A549 (cell line): ENCODE results near the gene PRR3.

Experiments
- CTCF ChIP-seq: fragments of >200 bp; sonication (Bioruptor Twin); formaldehyde crosslinking; IDR thresholded peaks from 3 replicates; pipeline ENCODE4 v1.5.1; 2016
- EP300 ChIP-seq, 2 experiments: fragments of >200 bp; sonication (Bioruptor Twin); formaldehyde crosslinking; IDR thresholded peaks; 2 replicates in 1 of 2; 3 replicates in 1 of 2; pipeline ENCODE4 v1.6.1; 2016 to 2017
- KDM5A ChIP-seq: fragments of 200-600 bp; sonication (generic); IDR thresholded peaks from 2 replicates; pipeline ENCODE4 v1.6.1; 2016; ENCODE audit warnings: antibody characterized with exemption, mild to moderate bottlenecking

GRCh38 chr6:30556066-30556905 lies 809 bp upstream of the PRR3 start, which contains the start of gene GNL1:
- no peak for TF ChIP-seq KDM5A
- no peak for TF ChIP-seq CTCF
- TF ChIP-seq EP300 (IDR thresholded peaks at IDR 0.05), result no peak
